WI38 (cell line): ENCODE data around the gene AATK.

Experiments used
- H3K4me3 ChIP-seq: 2 replicates; pipeline ENCODE4 v1.5.1; 2011; ENCODE audit warnings: low read depth, mild to moderate bottlenecking, control low read depth, low read length
- TF ChIP-seq, protein P1 (sequence below): IDR thresholded peaks from 2 replicates; pipeline ENCODE4 v1.5.1; 2012; ENCODE audit warnings: low read depth, mild to moderate bottlenecking, control low read depth, low read length

The AATK gene

DNA sequence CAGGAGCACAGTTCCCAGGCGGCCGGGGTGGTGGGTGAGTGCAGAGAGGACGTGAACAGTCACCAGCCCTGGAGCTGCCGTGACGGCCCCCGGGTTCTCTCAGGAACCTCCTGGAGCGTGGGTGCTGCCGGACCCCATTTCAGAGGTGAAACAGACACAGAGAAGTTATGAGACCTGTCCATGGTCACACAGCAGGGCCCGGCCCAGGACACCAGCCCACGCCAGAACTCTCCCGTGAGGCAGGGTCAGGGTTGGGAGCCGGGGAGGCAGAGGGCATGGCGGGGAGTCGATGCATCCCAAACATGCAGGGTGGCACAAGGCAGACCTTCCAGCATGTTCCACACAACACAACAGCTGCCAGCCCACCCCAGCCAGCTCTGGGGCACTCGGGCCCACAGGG, 4.5 kb downstream of the AATK start:
- H3K4me3 ChIP-seq: no peak overlapping the region
- TF ChIP-seq, protein P1, sequence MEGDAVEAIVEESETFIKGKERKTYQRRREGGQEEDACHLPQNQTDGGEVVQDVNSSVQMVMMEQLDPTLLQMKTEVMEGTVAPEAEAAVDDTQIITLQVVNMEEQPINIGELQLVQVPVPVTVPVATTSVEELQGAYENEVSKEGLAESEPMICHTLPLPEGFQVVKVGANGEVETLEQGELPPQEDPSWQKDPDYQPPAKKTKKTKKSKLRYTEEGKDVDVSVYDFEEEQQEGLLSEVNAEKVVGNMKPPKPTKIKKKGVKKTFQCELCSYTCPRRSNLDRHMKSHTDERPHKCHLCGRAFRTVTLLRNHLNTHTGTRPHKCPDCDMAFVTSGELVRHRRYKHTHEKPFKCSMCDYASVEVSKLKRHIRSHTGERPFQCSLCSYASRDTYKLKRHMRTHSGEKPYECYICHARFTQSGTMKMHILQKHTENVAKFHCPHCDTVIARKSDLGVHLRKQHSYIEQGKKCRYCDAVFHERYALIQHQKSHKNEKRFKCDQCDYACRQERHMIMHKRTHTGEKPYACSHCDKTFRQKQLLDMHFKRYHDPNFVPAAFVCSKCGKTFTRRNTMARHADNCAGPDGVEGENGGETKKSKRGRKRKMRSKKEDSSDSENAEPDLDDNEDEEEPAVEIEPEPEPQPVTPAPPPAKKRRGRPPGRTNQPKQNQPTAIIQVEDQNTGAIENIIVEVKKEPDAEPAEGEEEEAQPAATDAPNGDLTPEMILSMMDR: no peak

DNA sequence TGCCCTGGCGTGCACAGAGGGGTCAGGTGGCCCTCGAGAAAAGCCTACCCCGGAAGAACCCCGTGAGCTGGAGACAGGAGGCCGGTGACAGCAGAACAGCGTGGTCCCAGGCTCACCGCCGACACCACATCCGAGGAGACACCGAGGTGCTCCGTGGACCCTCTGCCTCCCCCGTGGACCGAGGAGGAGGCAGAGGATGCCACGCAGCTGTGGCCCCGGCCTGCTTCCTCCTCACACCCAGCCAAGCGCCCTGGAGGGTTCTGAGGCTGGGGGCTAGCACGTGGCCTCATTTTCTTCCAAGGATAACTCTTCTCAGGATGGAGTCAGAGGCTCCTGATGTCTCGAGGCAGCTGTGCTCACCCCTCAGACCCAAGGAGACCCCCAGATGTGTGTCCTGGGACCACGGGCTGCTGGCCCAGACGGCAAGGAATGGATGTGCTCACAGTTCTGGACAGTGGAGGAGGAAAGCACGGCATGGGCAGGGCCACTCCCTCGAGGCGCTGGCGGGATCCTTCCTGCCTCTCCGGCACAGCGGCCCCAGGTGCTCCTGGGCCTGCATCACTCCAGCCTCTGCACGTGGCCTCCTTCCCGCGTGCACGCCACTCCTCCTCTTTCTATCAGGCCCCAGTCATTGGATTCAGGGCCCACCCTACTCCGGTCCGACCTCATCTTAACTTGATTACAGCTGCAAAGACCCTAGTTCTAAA, 5.1 kb downstream of the AATK start:
- TF ChIP-seq, protein P1: no peak

DNA sequence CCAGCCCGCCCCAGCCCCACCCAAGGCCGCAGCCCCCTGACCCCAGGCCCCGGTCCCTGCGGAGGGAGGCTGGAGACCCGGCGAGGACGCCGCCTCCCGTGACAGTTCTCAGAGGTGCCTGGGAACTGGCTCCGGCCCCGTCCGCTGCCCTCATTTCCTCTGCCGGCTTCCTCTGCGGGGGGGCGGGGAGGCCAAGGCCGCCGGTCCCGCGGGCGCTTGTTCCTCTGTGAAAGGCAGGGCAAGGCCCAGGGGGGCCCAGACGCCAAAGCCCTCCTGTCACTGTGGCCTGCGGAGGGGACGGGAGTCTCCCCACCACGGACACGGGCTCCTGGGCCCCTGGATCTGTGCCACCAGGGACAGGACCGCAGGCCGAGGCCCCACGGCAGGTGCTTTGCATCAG, 5.7 kb downstream of the AATK start:
- TF ChIP-seq, protein P1: no peak
- H3K4me3 ChIP-seq: no peak overlapping the region

More for the DNA sequence above, 5.1 kb downstream of the AATK start:
- no peak overlapping the region for H3K4me3 ChIP-seq

DNA sequence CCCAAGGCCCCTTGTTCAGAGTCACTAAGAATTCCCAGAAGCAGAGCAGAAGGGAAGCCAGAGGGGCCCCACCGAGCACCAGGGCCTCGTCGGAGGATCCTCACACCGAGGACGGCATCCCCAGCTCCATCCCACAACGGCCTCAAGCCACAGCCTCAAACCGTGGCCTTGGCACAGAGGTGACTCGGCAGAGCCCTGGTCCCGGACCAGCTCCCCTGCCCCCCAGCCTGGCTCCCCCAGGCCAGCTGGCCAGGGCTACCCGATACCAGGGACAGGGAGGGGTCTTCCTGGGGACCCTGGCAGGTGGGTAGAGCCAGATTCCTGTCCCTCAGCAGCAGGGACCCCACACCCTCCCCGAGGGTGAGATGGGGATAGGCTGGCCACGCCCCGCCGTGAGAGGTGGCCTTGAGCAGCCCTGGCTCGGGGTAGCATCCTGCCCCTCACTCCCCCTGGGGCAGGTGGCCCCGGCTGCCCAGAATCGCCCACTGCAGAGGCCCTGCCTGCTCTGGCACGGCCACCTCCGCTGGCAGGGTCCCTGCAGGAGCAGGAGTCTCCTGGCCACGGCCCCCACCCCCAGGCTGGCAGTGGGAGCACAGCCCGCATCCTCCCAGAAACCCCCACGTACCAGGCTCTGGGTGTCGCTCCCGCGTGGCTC, 6.3 kb downstream of the AATK start:
- TF ChIP-seq, protein P1: no peak
- no peak overlapping the region for H3K4me3 ChIP-seq

DNA sequence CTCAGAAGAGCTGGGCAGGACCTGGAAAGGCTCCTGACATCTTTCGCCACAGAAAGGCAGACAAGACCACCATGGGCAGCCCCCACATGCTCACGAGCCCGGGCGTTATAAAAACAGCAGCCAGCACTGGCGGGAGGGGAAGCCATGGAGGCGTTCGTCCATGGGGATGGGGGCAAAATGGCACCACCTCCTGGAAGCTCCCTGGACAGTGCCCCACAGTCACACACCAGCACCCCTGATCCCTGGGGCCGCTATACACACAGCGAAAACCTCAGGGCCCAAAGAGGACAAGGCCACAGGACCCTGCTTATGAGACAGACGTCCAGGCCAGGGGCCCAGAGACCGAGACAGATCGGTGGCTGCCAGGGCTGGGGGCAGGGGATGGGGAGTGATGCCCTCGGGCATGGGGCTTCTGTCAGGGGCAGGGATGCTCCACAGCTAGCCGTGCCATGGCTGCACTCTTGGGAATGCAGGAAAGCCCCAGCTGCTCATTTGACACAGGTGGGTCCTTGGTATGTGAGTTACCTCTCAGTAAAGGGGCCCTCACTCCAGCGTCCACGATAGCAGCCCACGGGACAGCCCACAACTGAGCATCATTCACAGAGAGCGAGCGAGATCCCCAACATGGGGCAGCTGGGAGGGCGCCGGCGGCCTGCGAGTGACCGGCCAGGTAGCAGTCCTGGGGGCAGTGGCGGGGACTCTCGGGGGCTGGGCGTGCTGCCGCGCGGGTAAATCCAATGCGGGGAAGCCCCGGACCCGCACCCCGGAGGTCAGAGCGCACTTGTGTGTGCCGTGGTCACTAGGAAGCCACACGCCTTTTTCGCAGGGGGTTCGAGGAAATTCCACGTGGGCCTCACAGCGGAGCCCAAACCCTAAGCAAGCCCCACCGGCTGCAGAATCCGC, 7.1 kb downstream of the AATK start:
- no peak overlapping the region for H3K4me3 ChIP-seq
- TF ChIP-seq, protein P1: no peak

DNA sequence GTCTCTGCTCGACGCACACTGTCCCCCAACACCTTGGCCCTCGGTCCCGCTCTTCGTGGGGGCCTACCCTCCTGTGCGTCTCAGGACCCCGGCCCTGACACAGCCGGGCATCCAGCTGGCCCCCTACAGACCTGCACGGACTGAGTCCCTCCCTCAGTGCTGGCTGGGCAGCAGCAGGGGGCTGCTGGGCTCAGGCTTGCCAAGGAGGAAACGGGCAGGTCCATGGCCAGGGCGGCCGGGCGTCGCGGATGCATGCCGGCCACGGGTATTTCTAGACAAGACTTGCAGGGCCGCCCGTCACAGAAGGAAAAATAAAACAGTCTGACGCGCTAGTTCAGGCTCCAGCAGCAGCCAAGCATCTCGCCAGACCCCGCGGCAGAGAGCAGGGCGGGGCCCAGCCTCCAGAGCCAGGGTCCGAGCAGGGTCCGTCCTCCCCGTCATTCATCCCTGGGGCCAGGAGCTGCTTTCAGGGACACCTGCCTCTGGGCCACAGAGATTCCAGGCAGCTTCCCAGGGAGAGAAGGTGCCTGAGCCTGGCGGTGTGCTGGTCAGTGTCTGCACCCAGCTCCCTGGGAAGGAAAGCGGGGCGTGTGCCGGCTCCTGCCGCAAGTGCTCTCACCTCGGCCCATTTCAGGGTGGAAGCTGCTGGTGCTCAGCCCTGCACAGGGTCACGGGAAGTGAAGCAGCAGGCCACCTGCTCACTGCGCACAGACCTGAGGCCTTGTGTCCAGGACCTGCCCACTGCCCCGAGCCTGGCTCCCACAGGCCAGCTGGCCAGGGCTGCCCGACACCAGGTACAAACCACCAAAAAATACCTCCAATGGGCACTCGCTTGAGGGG, 8.0 kb downstream of the AATK start:
- TF ChIP-seq, protein P1: no peak
- H3K4me3 ChIP-seq: no peak overlapping the region
